DND-41 (cell line): ENCODE data around the gene CDK17.

Experiments used
- ATAC-seq: fragments of 200-7000 bp; cut with Tn5 transposase; 3 replicates; pipeline ENCODE4 v1.9.1; 2021; ENCODE audit warnings: low read depth; ENCODE audit not compliant: insufficient read depth
- DNase-seq: peaks from one replicate; pipeline ENCODE4 v3.0.0-alpha.2; 2020
- H2AFZ ChIP-seq: 2 replicates; pipeline ENCODE4 v1.6.0; 2012; ENCODE audit warnings: low read depth, low read length
- H3K27ac ChIP-seq: 2 replicates; pipeline ENCODE4 v1.5.1; 2012; ENCODE audit warnings: low read length, inconsistent platforms
- H3K27me3 ChIP-seq: fragments of 200-600 bp; sonication (generic); 2 replicates; pipeline ENCODE4 v1.6.0; 2012; ENCODE audit warnings: low read length, mild to moderate bottlenecking, inconsistent platforms; ENCODE audit not compliant: insufficient read depth, poor library complexity
- H3K36me3 ChIP-seq: 2 replicates; pipeline ENCODE4 v1.5.1; 2012; ENCODE audit warnings: low read length, inconsistent platforms; ENCODE audit not compliant: insufficient read depth
- H3K4me1 ChIP-seq: 2 replicates; pipeline ENCODE4 v1.5.1; 2012; ENCODE audit warnings: mild to moderate bottlenecking, low read length; ENCODE audit not compliant: insufficient read depth
- H3K4me2 ChIP-seq: 2 replicates; pipeline ENCODE4 v1.6.0; 2012; ENCODE audit warnings: mild to moderate bottlenecking, moderate library complexity, low read length, inconsistent platforms; ENCODE audit not compliant: insufficient read depth
- H3K4me3 ChIP-seq, 2 experiments: fragments of 200-600 bp in 1 of 2; shearing (Covaris generic) in 1 of 2; 2 replicates each; pipeline ENCODE4 v1.5.1; 2012 to 2016; ENCODE audit warnings: inconsistent platforms in 2 of 2, low read length in 2 of 2, mild to moderate bottlenecking in 2 of 2, low read depth in 1 of 2, moderate library complexity in 1 of 2
- H3K79me2 ChIP-seq: 2 replicates; pipeline ENCODE4 v1.6.0; 2012; ENCODE audit warnings: low read length, inconsistent platforms; ENCODE audit not compliant: insufficient read depth
- H3K9ac ChIP-seq: 2 replicates; pipeline ENCODE4 v1.6.0; 2012; ENCODE audit warnings: low read depth, mild to moderate bottlenecking, inconsistent platforms, low read length, moderate library complexity
- H3K9me3 ChIP-seq: 2 replicates; pipeline ENCODE4 v1.5.1; 2012; ENCODE audit warnings: low read length, moderate library complexity, mild to moderate bottlenecking, inconsistent platforms; ENCODE audit not compliant: insufficient read depth, severe bottlenecking
- H4K20me1 ChIP-seq: 2 replicates; pipeline ENCODE4 v1.6.0; 2012; ENCODE audit warnings: low read length; ENCODE audit not compliant: insufficient read depth
- CTCF ChIP-seq: IDR thresholded peaks from 2 replicates; pipeline ENCODE4 v1.5.1; 2012; ENCODE audit warnings: borderline replicate concordance, low read length, moderate library complexity, mild to moderate bottlenecking; ENCODE audit not compliant: poor library complexity, severe bottlenecking; ENCODE audit errors: extremely low read depth
- EZH2 ChIP-seq: IDR thresholded peaks from 3 replicates; pipeline ENCODE4 v1.6.1; 2012; ENCODE audit warnings: borderline replicate concordance, low read depth, mild to moderate bottlenecking, moderate library complexity, low read length, inconsistent platforms; ENCODE audit not compliant: severe bottlenecking

CDK17 gene

GRCh38 chr12:96297504-96297903 is 102.7 kb downstream of the CDK17 start:
- DNase-seq (no peak), ATAC-seq (no peak)
- TF ChIP-seq EZH2 (no peak), CTCF (no peak)

GRCh38 chr12:96295532-96296160 is 104.6 kb downstream of the CDK17 start:
- H3K4me1 ChIP-seq: peaks cover 10% of the 10 kb centered on the region
- no peaks in the 10 kb centered on the region for H3K9me3 ChIP-seq
- 0 out of 3 replicates have a peak, but pooled peaks have one; percentile 33 for ATAC-seq
- H3K79me2 ChIP-seq: no peaks in the 10 kb centered on the region
- H4K20me1 ChIP-seq: no peaks in the 10 kb centered on the region
- peak overlapping the region; percentile 25; the same call in 1 of the 2 replicates for H3K27ac ChIP-seq
- DNase-seq: no peak
- H3K27me3 ChIP-seq: no peaks in the 10 kb centered on the region
- no peak overlapping the region for H3K4me2 ChIP-seq
- H2AFZ ChIP-seq: no peak overlapping the region
- TF ChIP-seq EZH2: no peak
- no peak for TF ChIP-seq CTCF
- no peak overlapping the region for H3K4me3 ChIP-seq
- H3K36me3 ChIP-seq: peaks cover 84% of the 10 kb centered on the region
- H3K9ac ChIP-seq: no peak overlapping the region

More at GRCh38 chr12:96297504-96297903, 102.7 kb downstream of the CDK17 start:
- no peak overlapping the region for H3K4me2 ChIP-seq
- H3K9ac ChIP-seq: no peak overlapping the region
- H2AFZ ChIP-seq: no peak overlapping the region
- peaks cover 6% of the 10 kb centered on the region; the same call in 1 of the 2 replicates for H3K79me2 ChIP-seq
- H3K27me3 ChIP-seq: no peaks in the 10 kb centered on the region
- H3K4me1 ChIP-seq: peaks cover 10% of the 10 kb centered on the region
- no peak overlapping the region for H3K4me3 ChIP-seq
- H3K27ac ChIP-seq: no peak overlapping the region
- no peaks in the 10 kb centered on the region for H4K20me1 ChIP-seq
- H3K9me3 ChIP-seq: no peaks in the 10 kb centered on the region
- peaks cover 70% of the 10 kb centered on the region for H3K36me3 ChIP-seq

GRCh38 chr12:96294831-96295230 is 105.4 kb downstream of the CDK17 start:
- Histone ChIP-seq H3K27ac (no peak overlapping the region), H3K9ac (no peak overlapping the region), H2AFZ (no peak overlapping the region), H3K9me3 (no peaks in the 10 kb centered on the region), H3K4me3 (no peak overlapping the region), H4K20me1 (no peaks in the 10 kb centered on the region), H3K4me1 (peaks cover 10% of the 10 kb centered on the region), H3K27me3 (no peaks in the 10 kb centered on the region), H3K4me2 (no peak overlapping the region), H3K36me3 (peaks cover 84% of the 10 kb centered on the region), H3K79me2 (no peaks in the 10 kb centered on the region)
- no peak for DNase-seq
- peak; percentile 49; the same call in 2 of the 3 replicates for ATAC-seq
- TF ChIP-seq EZH2 (no peak), CTCF (no peak)
